Measurements from ENCODE around the gene LARGE1.
"Not testable (repeated sequence)": the region's sequence is repeated elsewhere in the genome, so short reads cannot be mapped to it uniquely, and the experiment has no call there.

The LARGE1 gene

GRCh38 chr22:33578752-33579151 is 341.5 kb downstream of the LARGE1 start:
- no peak for DNase-seq

DNA sequence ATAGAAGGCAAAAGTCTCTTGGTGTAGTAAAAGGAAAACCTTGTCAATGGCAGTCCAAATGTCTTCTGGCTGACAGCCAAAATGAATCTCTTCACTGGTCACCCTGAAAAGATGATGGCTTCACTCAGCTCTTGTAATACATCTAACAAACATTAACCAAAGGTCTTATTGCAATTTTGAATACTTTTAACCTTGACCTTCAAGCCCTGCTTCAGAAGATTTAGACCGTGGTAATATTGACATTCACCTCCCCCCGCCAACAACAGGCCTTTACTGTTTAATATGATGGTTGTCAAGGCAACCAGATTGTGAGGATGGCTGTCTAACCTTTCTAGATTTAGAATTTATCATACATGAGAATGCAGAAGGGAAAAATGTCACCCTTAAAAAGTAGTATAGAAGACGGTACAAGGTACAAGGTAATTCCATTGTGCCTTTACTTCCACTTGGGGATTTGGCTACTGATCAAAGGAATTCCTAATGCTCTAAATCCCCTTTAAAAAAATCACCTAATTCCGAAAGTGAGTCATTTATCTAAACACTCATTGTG is 342.3 kb downstream of the LARGE1 start:
- DNase-seq: no peak

- DNase-seq: no peak
Observed at GRCh38 chr22:33576205-33576604, 344.1 kb downstream of the LARGE1 start.

DNA sequence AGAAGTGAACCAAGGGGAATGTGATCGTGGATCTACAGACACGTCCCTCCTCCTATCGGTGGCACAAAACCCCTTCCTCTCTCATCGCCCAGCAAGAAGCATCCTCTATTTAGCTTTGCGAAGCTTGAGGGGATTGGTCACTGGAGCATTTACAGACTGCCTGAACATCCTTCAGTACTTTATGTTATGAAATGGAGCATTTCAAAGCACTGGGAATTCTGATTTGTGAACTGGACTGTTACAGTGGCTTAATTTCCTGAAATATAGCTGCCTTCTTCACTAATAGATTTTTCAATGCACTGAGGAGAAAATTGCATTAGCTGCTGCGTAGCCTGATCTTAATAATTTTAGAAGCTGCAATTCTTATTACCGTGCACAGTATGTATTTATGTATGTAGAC is 344.5 kb downstream of the LARGE1 start:
- no peak for DNase-seq

DNA sequence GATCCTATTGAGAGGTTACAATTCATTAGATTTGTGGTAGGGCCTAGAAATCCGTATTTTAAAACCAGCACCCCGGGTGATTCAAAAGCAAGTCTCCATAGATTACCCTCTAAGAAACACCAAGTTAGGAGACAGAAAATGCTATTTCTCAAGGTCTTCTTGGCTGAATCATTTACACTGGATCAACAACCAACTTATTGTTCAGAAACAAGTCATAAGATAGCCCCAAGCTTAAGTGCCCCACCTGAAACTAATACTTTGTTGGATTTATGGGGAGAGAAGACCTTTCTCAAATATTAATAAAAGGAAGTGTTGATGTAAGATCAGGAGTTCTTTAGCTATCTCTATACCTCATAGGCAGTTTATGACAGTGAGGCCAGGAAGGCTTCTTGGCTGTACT is 345.2 kb downstream of the LARGE1 start:
- no peak for DNase-seq

DNA sequence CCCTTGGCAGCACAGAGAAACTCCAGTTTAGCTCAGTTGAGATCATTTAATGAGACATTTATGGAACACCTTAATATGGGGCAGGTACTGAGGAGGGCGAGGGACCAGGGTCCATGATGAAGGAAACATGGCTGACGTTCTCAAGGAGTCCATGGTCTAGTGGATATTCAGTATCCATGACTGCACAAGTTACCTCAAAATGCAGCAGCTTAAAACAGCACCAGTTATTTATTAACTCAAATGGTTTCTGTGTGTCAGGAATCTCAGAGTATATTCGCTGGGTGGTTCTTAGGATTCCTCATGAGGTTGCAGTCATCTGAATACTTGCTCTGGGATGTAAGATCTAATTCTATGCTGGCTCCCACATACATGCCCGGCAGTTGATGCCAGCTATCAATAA is 346.8 kb downstream of the LARGE1 start:
- no peak for DNase-seq

DNA sequence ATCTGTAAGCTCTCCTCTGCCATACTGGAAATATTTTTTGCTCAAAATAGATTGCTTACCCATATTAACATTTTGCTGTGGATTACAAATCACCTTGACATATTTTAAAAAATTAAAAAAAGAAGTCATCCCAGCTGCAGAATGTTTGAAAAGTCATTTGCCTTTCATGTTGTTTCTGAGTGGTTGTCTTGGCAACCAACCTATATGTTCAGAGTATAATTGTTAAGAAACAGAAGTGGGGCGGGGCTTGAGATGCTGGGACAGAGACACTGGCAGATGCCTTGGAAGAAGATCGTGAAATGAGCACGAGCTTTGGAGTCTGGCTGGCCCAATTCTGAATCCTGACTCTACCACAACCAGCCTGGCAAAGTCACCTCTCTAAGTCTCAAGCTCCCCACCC is 348.2 kb downstream of the LARGE1 start:
- DNase-seq: no peak

GRCh38 chr22:33570110-33570509 is 350.2 kb downstream of the LARGE1 start:
- no peak for DNase-seq

- DNase-seq: no peak
Observed at GRCh38 chr22:33569559-33569958, 350.7 kb downstream of the LARGE1 start.

DNA sequence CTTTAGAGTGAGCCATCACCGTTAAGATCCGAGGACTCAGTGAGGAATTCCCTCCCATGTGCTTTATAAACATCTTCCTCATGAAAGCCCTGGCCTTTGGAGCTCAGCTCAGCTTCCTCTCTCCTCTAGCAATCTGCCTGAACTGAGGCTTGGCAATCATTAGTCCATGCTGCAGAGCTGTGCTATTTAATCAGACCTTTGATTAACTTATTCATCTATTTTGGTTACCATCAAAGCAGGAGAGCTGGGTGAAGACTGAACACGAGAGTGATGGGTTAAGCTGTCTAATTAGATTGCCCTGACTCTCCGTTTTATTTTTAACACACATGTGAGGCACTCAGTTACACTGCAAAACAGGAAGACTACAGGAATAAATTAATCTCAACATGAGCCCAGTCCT is 351.3 kb downstream of the LARGE1 start:
- DNase-seq: no peak

DNA sequence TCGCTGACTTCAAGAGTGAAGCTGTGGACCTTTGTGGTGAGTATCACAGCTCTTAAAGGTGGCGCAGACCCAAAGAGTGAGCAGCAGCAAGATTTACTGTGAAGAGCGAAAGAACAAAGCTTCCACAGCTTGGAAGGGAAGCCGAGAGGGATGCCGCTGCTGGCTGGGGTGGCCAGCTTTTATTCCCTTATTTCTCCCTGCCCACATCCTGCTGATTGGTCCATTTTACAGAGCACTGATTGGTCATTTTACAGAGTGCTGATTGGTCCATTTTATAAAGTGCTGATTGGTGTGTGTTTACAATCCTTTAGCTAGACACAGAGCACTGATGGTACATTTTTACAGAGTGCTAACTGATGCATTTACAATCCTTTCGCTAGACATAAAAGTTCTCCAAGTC is 353.8 kb downstream of the LARGE1 start:
- not testable (repeated sequence) for DNase-seq

- no peak for DNase-seq
Observed at GRCh38 chr22:33565580-33565995, 354.7 kb downstream of the LARGE1 start.

DNA sequence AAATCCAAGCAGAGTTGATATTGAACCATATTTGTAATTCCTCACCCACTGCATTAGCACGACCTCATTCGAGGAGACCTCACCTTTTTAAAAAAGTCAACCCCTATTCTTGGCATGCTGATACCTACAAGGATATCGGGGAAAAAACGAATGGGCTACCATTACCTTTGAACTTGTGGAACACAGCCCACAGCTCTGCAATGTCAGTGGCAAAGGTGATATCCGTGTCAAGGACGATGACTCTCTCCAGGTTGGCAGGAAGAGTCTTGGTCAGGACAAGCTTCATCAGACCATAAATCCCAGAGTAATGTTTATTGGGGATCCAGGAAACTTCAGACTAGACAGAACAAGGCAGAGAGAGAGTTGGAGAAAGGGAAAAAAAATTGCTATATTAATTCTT is 355.6 kb downstream of the LARGE1 start:
- DNase-seq: no peak

GRCh38 chr22:33563220-33563964 is 356.9 kb downstream of the LARGE1 start:
- no peak for DNase-seq

- DNase-seq: no peak
Observed at GRCh38 chr22:33562501-33562900, 357.8 kb downstream of the LARGE1 start.

GRCh38 chr22:33561149-33561807 is 359.0 kb downstream of the LARGE1 start:
- no peak for DNase-seq

DNA sequence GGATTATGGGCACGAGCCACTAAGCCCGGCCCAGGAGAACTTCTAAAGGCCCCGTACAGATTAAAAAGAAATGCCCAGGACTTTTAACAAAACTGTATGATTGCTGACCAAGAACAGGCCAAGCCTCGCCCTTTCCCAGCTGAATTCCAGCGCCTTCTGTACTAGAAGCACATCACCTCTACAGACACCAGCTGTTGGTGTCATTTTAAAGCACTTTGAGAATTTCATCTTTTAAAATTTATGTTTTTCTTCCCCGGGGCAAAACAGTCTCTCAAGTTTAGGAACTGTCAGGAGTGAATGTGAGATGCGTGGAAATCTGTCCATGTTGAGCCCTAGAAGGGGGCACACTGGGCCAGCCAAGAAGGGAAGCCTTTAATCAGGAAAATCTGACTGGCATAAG is 362.4 kb downstream of the LARGE1 start:
- DNase-seq: no peak

- DNase-seq: no peak
Observed at GRCh38 chr22:33555814-33556522, 364.3 kb downstream of the LARGE1 start.

DNA sequence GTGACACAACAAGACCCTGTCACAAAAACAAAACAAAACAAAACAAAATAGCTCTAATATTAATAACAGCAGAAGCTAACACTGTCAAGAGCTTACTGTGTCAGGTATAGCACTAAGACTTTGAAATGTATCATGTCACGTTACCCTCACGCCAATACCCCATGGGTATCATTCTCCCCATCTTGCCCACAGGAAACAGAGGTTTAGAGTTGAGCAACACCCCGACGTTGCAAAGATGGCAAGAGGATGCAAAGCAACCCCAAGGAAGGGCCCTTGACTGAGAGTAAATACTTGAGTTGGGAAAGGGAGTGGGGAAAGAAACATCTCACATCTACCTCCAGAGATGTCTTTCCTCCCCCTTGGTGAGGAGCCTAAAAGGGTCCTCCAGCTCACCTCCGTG is 366.8 kb downstream of the LARGE1 start:
- no peak for DNase-seq

DNA sequence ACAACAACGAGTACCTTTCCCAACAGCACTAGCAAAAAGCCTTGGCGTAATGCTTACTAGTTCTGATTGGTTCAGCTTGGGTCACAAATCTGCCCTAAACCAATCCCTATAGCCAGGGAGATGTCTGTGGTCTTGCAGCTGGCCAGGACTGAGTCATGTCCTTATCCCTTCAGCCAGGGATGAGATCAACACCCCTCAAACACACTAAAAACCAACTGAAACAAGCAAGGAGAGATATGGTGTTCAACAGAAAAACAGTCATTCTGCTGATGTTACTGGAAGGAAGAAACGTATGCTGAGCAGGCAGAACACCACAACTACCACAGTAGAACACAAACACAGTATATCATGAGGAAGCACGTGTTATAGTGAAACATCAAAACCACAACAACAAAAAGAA is 375.6 kb downstream of the LARGE1 start:
- DNase-seq: no peak

DNA sequence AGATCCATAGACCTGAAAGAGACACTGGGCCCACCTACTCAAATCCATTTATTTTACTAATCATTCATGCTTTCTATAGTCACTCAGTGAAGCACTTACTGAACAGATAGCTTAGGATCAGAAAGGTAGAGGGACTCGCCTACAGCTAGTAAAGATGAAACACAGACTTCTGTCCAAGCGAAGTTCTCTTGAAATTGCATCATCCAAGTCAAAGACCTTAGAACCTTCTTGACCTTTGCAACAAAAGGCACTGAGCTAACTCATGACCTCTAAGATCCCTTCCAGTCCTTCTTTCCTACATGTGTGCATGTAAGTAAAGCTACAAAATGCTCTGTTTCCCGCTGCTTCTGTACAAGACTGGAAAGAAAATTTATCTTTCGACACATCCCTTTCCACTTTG is 377.6 kb downstream of the LARGE1 start:
- no peak for DNase-seq

DNA sequence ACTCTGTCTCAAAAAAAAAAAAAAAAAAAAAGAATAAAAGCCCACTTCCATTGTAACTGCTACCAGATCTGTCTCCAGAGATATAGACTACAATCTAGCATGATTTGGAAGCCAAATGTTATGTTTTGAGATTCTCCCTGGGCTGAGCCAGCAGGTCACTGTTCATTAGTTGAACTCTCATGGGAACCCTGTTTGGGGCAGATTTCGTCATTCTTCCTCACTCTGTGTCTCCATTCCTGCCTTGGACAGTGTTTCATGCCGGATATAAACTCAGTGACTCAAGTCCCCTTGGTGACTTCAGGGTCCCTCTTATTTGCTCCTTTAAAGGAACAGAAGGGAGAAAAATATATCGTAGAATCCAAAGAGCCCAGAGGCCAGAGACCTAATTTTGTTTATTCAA is 378.1 kb downstream of the LARGE1 start:
- DNase-seq: no peak

GRCh38 chr22:33539902-33540751 is 380.1 kb downstream of the LARGE1 start:
- no peak for DNase-seq
